ENCODE data around the gene LAPTM4A. TPM values are rescaled to one million over a fixed set of nuclear protein-coding genes. Genes with fewer than 3 reads are reported as not detected.

The LAPTM4A gene
- total RNA-seq, 1 experiment from 2014 or later, result 123 TPM

GRCh38 chr2:20013126-20013849 lies 38.1 kb downstream of the LAPTM4A start:
- TF ChIP-seq CTCF (IDR thresholded peaks at IDR 0.05), result no peak
- TF ChIP-seq POLR2AphosphoS5 (IDR thresholded peaks at IDR 0.05; ENCODE audit: low read depth, low read length), result no peak
- no peak for TF ChIP-seq SIN3A (IDR thresholded peaks at IDR 0.05; ENCODE audit: borderline replicate concordance, insufficient read depth, low read depth, low read length)
- TF ChIP-seq REST (IDR thresholded peaks at IDR 0.05; ENCODE audit: insufficient read depth in 1 of 2, low read depth in 2 of 2, low read length in 1 of 2), result no peak
- TF ChIP-seq TCF7L2 (IDR thresholded peaks at IDR 0.05; ENCODE audit: low read depth, low read length), result no peak
- no TSS peak for BruUV-seq (replicated peaks)
- DNase-seq (ENCODE audit: low read depth, low spot score) (no peak), ATAC-seq (no peak)
- H3K27me3 ChIP-seq (ENCODE audit: control insufficient read depth, insufficient read depth, low read length), result no peaks in the 10 kb centered on the region
- H3K9me3 ChIP-seq (ENCODE audit: control insufficient read depth, insufficient read depth, low read depth, low read length), result no peaks in the 10 kb centered on the region
- in situ Hi-C loops (cut with HindIII; ENCODE audit: low pct_unique_long_range_greater_than_20kb, low sequenced_read_pairs) (no loop called here), intact Hi-C loops (cut with micrococcal nuclease; ENCODE audit: unreplicated experiment) (no loop called here)
- ChIA-PET CTCF (no interaction called here), POLR2A (no interaction called here)
- no peaks in the 10 kb centered on the region for H3K4me1 ChIP-seq (ENCODE audit: control insufficient read depth, insufficient read depth, low read length)
- H3K27ac ChIP-seq (ENCODE audit: low read length), result peak overlapping the region; percentile 31; the same call in 1 of the 2 replicates
- no peaks in the 10 kb centered on the region for H3K36me3 ChIP-seq (ENCODE audit: control insufficient read depth, insufficient read depth, low read length)
- peak overlapping the region; percentile 46 to 56 for H3K4me3 ChIP-seq (ENCODE audit: low read depth in 2 of 2, low read length in 2 of 2)

GRCh38 chr2:20012282-20013125 lies 38.9 kb downstream of the LAPTM4A start, which contains the start of gene MATN3:
MATN3 (minus strand) TSS chr2:20012668; CDS start chr2:20012631, 37 bp downstream.
- no peak for TF ChIP-seq REST (IDR thresholded peaks at IDR 0.05; ENCODE audit: insufficient read depth in 1 of 2, low read depth in 2 of 2, low read length in 1 of 2)
- no peak for TF ChIP-seq POLR2AphosphoS5 (IDR thresholded peaks at IDR 0.05; ENCODE audit: low read depth, low read length)
- TF ChIP-seq CTCF (IDR thresholded peaks at IDR 0.05), result no peak
- no peak for TF ChIP-seq SIN3A (IDR thresholded peaks at IDR 0.05; ENCODE audit: borderline replicate concordance, insufficient read depth, low read depth, low read length)
- no peak for TF ChIP-seq TCF7L2 (IDR thresholded peaks at IDR 0.05; ENCODE audit: low read depth, low read length)
- CTCF ChIA-PET, result no interaction called here
- POLR2A ChIA-PET, result no interaction called here
- Histone ChIP-seq H3K4me3 (ENCODE audit: low read depth in 2 of 2, low read length in 2 of 2) (peak within 1 kb of the TSS; percentile 46 to 56), H3K36me3 (ENCODE audit: control insufficient read depth, insufficient read depth, low read length) (no peaks in the 10 kb centered on the region), H3K27ac (ENCODE audit: low read length) (peak within 1 kb of the TSS; percentile 31; the same call in 1 of the 2 replicates), H3K27me3 (ENCODE audit: control insufficient read depth, insufficient read depth, low read length) (no peaks in the 10 kb centered on the region), H3K9me3 (ENCODE audit: control insufficient read depth, insufficient read depth, low read depth, low read length) (no peaks in the 10 kb centered on the region), H3K4me1 (ENCODE audit: control insufficient read depth, insufficient read depth, low read length) (no peaks in the 10 kb centered on the region)
- in situ Hi-C loops (cut with HindIII; ENCODE audit: low pct_unique_long_range_greater_than_20kb, low sequenced_read_pairs) (no loop called here), intact Hi-C loops (cut with micrococcal nuclease; ENCODE audit: unreplicated experiment) (no loop called here)
- DNase-seq (ENCODE audit: low read depth, low spot score) (no peak), ATAC-seq (peak; percentile 85)
- no TSS peak for BruUV-seq (replicated peaks)
